ENCODE measurements around the gene FAM174C. TPM values are rescaled to one million over a fixed set of nuclear protein-coding genes. Genes with fewer than 3 reads are reported as not detected.

Gene FAM174C
- total and polyA plus RNA-seq, 4 donors: 14.6 to 79.8 (median 33.8) TPM

DNA sequence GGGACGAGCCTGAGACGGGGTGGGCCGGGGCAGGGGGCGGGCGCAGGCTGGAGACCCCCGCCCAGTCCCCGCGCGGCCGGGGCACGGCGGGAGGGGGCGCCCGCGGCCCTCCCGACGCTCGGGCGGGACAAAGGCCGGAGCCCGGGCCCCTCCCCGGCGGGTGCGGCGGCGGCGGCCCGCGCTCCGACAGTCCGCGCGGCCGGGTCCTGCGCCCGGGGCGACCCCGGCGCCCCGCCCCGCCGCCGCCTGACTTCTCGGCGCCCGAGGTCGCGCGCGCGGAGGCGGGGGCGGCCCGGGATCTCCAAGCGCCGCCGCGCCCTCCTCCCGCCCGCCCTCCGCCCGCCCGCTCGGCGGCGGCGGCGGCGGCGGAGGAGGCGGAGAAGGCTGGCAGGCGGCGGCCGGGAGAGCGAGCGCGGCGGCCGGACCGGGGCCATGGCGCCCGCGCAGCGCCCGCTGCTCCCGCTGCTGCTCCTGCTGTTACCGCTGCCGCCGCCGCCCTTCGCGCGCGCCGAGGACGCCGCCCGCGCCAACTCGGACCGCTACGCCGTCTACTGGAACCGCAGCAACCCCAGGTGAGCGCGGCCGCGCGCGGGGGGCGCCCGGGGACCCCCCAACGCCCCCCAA is 10.5 kb downstream of the FAM174C start, which contains the start of gene EFNA2:
Gene EFNA2, plus strand, starts transcription at position 137 of the 624 bp plus-strand sequence. Its CDS starts 296 bp downstream, at position 433.
- peaks cover 15 to 55% (median 34%) of the 10 kb centered on the region in 4 donors for H3K4me1 ChIP-seq (ENCODE audit: control insufficient read depth in 4 of 4, insufficient read depth in 4 of 4, low read length in 3 of 4)

DNA sequence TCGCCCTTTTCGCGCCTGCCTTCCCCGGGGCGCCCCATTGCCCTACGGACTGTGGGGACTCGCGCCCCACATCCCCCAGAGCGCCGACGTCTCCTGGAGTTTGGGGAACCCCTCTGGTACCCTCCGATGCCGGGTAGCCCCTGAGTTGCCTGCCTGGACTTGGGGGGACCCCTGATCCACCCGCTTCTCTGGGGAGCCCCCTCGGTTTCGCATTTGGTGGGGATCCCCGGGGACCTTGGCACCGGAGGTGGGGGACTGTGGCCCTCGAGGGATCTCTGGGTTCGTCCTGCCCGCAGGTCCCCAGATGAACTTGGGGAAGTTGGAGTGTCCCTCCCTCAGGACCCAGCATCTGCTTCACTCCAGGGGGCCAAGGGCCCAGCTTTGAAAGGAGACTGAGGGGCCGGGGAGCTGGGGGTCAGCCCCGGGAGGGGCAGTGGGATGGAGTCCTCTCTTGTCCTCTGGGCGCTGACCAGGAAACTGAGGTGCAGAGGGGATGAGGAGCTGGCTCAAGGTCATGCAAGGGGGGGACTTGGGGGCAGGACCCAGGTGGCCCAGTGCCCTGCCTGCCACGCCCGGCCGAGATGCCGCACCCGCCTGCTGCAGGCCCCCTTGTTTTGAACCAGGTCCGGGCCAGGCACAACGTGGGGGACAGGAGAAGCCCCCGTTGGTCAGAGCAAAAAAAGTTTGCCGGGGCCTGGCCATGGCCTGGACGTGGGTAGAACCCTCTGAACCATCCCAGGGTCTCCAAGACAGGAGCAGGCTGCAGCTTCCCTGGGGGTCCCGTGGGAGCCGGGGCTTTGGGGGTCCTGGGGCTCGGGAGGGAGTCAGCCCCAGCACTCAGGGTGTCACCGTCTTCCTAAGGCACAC is 11.4 kb downstream of the FAM174C start:
- H3K27me3 ChIP-seq (ENCODE audit: control insufficient read depth in 4 of 4, insufficient read depth in 4 of 4, low read length in 3 of 4): no peaks in the 10 kb centered on the region
- DNase-seq (ENCODE audit: low spot score): no peak
- TF ChIP-seq FOXA2 (IDR thresholded peaks at IDR 0.05) (no peak), SP1 (IDR thresholded peaks at IDR 0.05) (no peak), JUND (IDR thresholded peaks at IDR 0.05) (no peak), HNF4A (conservative IDR thresholded peaks at IDR 0.05) (no peak), RAD21 (IDR thresholded peaks at IDR 0.05) (no peak), GABPA (IDR thresholded peaks at IDR 0.05 in 1 of 2, conservative IDR thresholded peaks at IDR 0.05 in 1 of 2) (no peak), FOXA1 (IDR thresholded peaks at IDR 0.05) (no peak), YY1 (IDR thresholded peaks at IDR 0.05) (no peak), TAF1 (conservative IDR thresholded peaks at IDR 0.05) (no peak), EGR1 (IDR thresholded peaks at IDR 0.05; ENCODE audit: low read depth in 2 of 2) (no peak)
- TF ChIP-seq, protein P1, sequence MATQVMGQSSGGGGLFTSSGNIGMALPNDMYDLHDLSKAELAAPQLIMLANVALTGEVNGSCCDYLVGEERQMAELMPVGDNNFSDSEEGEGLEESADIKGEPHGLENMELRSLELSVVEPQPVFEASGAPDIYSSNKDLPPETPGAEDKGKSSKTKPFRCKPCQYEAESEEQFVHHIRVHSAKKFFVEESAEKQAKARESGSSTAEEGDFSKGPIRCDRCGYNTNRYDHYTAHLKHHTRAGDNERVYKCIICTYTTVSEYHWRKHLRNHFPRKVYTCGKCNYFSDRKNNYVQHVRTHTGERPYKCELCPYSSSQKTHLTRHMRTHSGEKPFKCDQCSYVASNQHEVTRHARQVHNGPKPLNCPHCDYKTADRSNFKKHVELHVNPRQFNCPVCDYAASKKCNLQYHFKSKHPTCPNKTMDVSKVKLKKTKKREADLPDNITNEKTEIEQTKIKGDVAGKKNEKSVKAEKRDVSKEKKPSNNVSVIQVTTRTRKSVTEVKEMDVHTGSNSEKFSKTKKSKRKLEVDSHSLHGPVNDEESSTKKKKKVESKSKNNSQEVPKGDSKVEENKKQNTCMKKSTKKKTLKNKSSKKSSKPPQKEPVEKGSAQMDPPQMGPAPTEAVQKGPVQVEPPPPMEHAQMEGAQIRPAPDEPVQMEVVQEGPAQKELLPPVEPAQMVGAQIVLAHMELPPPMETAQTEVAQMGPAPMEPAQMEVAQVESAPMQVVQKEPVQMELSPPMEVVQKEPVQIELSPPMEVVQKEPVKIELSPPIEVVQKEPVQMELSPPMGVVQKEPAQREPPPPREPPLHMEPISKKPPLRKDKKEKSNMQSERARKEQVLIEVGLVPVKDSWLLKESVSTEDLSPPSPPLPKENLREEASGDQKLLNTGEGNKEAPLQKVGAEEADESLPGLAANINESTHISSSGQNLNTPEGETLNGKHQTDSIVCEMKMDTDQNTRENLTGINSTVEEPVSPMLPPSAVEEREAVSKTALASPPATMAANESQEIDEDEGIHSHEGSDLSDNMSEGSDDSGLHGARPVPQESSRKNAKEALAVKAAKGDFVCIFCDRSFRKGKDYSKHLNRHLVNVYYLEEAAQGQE (IDR thresholded peaks at IDR 0.05): no peak
- TF ChIP-seq, protein P2, sequence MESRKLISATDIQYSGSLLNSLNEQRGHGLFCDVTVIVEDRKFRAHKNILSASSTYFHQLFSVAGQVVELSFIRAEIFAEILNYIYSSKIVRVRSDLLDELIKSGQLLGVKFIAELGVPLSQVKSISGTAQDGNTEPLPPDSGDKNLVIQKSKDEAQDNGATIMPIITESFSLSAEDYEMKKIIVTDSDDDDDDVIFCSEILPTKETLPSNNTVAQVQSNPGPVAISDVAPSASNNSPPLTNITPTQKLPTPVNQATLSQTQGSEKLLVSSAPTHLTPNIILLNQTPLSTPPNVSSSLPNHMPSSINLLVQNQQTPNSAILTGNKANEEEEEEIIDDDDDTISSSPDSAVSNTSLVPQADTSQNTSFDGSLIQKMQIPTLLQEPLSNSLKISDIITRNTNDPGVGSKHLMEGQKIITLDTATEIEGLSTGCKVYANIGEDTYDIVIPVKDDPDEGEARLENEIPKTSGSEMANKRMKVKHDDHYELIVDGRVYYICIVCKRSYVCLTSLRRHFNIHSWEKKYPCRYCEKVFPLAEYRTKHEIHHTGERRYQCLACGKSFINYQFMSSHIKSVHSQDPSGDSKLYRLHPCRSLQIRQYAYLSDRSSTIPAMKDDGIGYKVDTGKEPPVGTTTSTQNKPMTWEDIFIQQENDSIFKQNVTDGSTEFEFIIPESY (IDR thresholded peaks at IDR 0.05): no peak
- TF ChIP-seq, protein P3, sequence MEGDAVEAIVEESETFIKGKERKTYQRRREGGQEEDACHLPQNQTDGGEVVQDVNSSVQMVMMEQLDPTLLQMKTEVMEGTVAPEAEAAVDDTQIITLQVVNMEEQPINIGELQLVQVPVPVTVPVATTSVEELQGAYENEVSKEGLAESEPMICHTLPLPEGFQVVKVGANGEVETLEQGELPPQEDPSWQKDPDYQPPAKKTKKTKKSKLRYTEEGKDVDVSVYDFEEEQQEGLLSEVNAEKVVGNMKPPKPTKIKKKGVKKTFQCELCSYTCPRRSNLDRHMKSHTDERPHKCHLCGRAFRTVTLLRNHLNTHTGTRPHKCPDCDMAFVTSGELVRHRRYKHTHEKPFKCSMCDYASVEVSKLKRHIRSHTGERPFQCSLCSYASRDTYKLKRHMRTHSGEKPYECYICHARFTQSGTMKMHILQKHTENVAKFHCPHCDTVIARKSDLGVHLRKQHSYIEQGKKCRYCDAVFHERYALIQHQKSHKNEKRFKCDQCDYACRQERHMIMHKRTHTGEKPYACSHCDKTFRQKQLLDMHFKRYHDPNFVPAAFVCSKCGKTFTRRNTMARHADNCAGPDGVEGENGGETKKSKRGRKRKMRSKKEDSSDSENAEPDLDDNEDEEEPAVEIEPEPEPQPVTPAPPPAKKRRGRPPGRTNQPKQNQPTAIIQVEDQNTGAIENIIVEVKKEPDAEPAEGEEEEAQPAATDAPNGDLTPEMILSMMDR (IDR thresholded peaks at IDR 0.05; ENCODE audit: low read depth, low read length, missing input control): no peak
- TF ChIP-seq, protein P4, sequence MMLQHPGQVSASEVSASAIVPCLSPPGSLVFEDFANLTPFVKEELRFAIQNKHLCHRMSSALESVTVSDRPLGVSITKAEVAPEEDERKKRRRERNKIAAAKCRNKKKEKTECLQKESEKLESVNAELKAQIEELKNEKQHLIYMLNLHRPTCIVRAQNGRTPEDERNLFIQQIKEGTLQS (IDR thresholded peaks at IDR 0.05): no peak
- H3K27ac ChIP-seq (ENCODE audit: low read depth in 1 of 2, low read length in 2 of 2): no peak overlapping the region
- WGBS: 55% methylated on average over 38 of the region's 38 CpGs
- H3K4me1 ChIP-seq (ENCODE audit: control insufficient read depth in 4 of 4, insufficient read depth in 4 of 4, low read length in 3 of 4): peaks cover 20 to 64% (median 42%) of the 10 kb centered on the region in 4 donors
- H3K36me3 ChIP-seq (ENCODE audit: control insufficient read depth in 4 of 4, insufficient read depth in 3 of 4, low read depth in 1 of 4, low read length in 3 of 4): no peaks in the 10 kb centered on the region
- H3K9ac ChIP-seq (ENCODE audit: low read depth in 1 of 2, low read length in 2 of 2): no peak overlapping the region
- peak overlapping the region in 2 of 3 donors; percentile 2 to 73 for H3K4me3 ChIP-seq (ENCODE audit: low read depth in 1 of 3, low read length in 3 of 3)
- no peaks in the 10 kb centered on the region for H3K9me3 ChIP-seq (ENCODE audit: control insufficient read depth in 4 of 4, low read length in 3 of 4)

More for the DNA sequence above, 10.5 kb downstream of the FAM174C start, which contains the start of gene EFNA2:
- under 1% methylated on average over 113 of the region's 113 CpGs for WGBS
- no peak for TF ChIP-seq JUND (IDR thresholded peaks at IDR 0.05)
- TF ChIP-seq, protein P4 (IDR thresholded peaks at IDR 0.05): no peak
- no peak for TF ChIP-seq NR2F2 (IDR thresholded peaks at IDR 0.05)
- TF ChIP-seq, protein P5, sequence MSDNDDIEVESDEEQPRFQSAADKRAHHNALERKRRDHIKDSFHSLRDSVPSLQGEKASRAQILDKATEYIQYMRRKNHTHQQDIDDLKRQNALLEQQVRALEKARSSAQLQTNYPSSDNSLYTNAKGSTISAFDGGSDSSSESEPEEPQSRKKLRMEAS (IDR thresholded peaks at IDR 0.05): no peak
- no peak for TF ChIP-seq TAF1 (conservative IDR thresholded peaks at IDR 0.05)
- TF ChIP-seq, protein P3 (IDR thresholded peaks at IDR 0.05; ENCODE audit: low read depth, low read length, missing input control): no peak
- no peak for TF ChIP-seq SP1 (IDR thresholded peaks at IDR 0.05)
- TF ChIP-seq FOXA2 (IDR thresholded peaks at IDR 0.05): no peak
- no peak for TF ChIP-seq YY1 (IDR thresholded peaks at IDR 0.05)
- TF ChIP-seq EGR1 (IDR thresholded peaks at IDR 0.05; ENCODE audit: low read depth in 2 of 2): no peak
- H3K36me3 ChIP-seq (ENCODE audit: control insufficient read depth in 4 of 4, insufficient read depth in 3 of 4, low read depth in 1 of 4, low read length in 3 of 4): no peaks in the 10 kb centered on the region
- H3K27me3 ChIP-seq (ENCODE audit: control insufficient read depth in 4 of 4, insufficient read depth in 4 of 4, low read length in 3 of 4): no peaks in the 10 kb centered on the region
- H3K9me3 ChIP-seq (ENCODE audit: control insufficient read depth in 4 of 4, low read length in 3 of 4): no peaks in the 10 kb centered on the region
- DNase-seq (ENCODE audit: low spot score): no peak
- peak within 1 kb of the TSS in 1 of 2 donors; percentile 37 for H3K9ac ChIP-seq (ENCODE audit: low read depth in 1 of 2, low read length in 2 of 2)
- H3K4me3 ChIP-seq (ENCODE audit: low read depth in 1 of 3, low read length in 3 of 3): peak within 1 kb of the TSS in 2 of 3 donors; percentile 2 to 73
- H3K27ac ChIP-seq (ENCODE audit: low read depth in 1 of 2, low read length in 2 of 2): peak within 1 kb of the TSS; percentile 82 to 90

Measured in liver (tissue), 9 donors.